Caco-2 (cell line): ENCODE measurements around the gene MYO1F. TPM values are rescaled to one million over a fixed set of nuclear protein-coding genes. Genes with fewer than 3 reads are reported as not detected.
A peak's percentile ranks its signal among the peaks of the same experiment; 100 is the strongest.
"Not testable (repeated sequence)": the region's sequence is repeated elsewhere in the genome, so short reads cannot be mapped to it uniquely, and the experiment has no call there.

Experiments used
- Bru-seq: library from RNA; stranded (reverse); fragments of 400-500 nt; gene quantifications from one replicate; lab custom pipeline; 2021; lab: Mats Ljungman, UMichigan
- BruChase-seq, 2 experiments: library from RNA; stranded (reverse); fragments of 400-500 nt; gene quantifications; one replicate each; lab custom pipeline; 2021; lab: Mats Ljungman, UMichigan
- BruUV-seq: library from RNA; stranded (reverse); fragments of 400-500 nt; replicated peaks from 2 replicates; lab custom pipeline; 2021; lab: Mats Ljungman, UMichigan
- CTCF ChIA-PET: fragments of 300-600 bp; sonication (Branson Sonifier 250); formaldehyde crosslinking; loops from one replicate; lab custom pipeline; 2022; ENCODE audit warnings: antibody characterized with exemption; lab: Charles Lee
- POLR2A ChIA-PET: fragments of 300-600 bp; sonication (Branson Sonifier 250); formaldehyde crosslinking; loops from one replicate; lab custom pipeline; 2022; ENCODE audit warnings: antibody characterized with exemption; lab: Charles Lee
- DNase-seq, 2 experiments: peaks; one replicate each; pipeline versions ENCODE4 v3.0.0 to v3.0.0-alpha.2; 2020 to 2022
- H3K27me3 ChIP-seq: replicated peaks from 2 replicates; pipeline ENCODE4 v1.6.0; 2011; ENCODE audit warnings: low read length; ENCODE audit not compliant: control insufficient read depth, insufficient read depth
- H3K36me3 ChIP-seq: 2 replicates; pipeline ENCODE4 v1.5.1; 2011; ENCODE audit warnings: low read length; ENCODE audit not compliant: control insufficient read depth, insufficient read depth
- H3K4me1 ChIP-seq: fragments of 250-450 bp; sonication (Bioruptor Pico); 2 replicates; pipeline ENCODE4 v1.5.1; 2020; ENCODE audit warnings: mild to moderate bottlenecking
- H3K4me3 ChIP-seq: 2 replicates; pipeline ENCODE4 v1.5.1; 2011; ENCODE audit warnings: low read depth, mild to moderate bottlenecking, control low read depth, low read length
- H3K9me3 ChIP-seq: fragments of 250-450 bp; sonication (Bioruptor Pico); 2 replicates; pipeline ENCODE4 v1.5.1; 2020; ENCODE audit warnings: mild to moderate bottlenecking, moderate library complexity
- H3K27ac Mint-ChIP-seq: one replicate; pipeline ENCODE4 v1.8.0; 2022; ENCODE audit warnings: mixed read lengths; ENCODE audit not compliant: unreplicated experiment
- H3K27me3 Mint-ChIP-seq: one replicate; pipeline ENCODE4 v1.8.0; 2022; ENCODE audit warnings: mixed read lengths; ENCODE audit not compliant: insufficient read depth, unreplicated experiment
- H3K36me3 Mint-ChIP-seq: one replicate; pipeline ENCODE4 v1.8.0; 2022; ENCODE audit warnings: mild to moderate bottlenecking, mixed read lengths; ENCODE audit not compliant: insufficient read depth, unreplicated experiment
- H3K4me1 Mint-ChIP-seq: one replicate; pipeline ENCODE4 v1.8.0; 2022; ENCODE audit warnings: low read depth, mixed read lengths; ENCODE audit not compliant: unreplicated experiment
- H3K4me3 Mint-ChIP-seq: one replicate; pipeline ENCODE4 v1.8.0; 2022; ENCODE audit warnings: mild to moderate bottlenecking, moderate library complexity, mixed read lengths; ENCODE audit not compliant: unreplicated experiment
- H3K9me3 Mint-ChIP-seq: one replicate; pipeline ENCODE4 v1.8.0; 2022; ENCODE audit warnings: mixed read lengths; ENCODE audit not compliant: unreplicated experiment
- CTCF ChIP-seq, 2 experiments: fragments of 200-600 bp in 1 of 2; IDR thresholded peaks; 1 replicate in 1 of 2; 2 replicates in 1 of 2; pipeline versions ENCODE4 v1.5.1 to v1.8.0; 2011 to 2022; ENCODE audit warnings: antibody characterized with exemption in 1 of 2, control low read depth in 1 of 2, inconsistent platforms in 1 of 2, low read depth in 1 of 2, low read length in 1 of 2, mild to moderate bottlenecking in 1 of 2, moderate library complexity in 1 of 2; ENCODE audit not compliant: insufficient read depth in 1 of 2, severe bottlenecking in 1 of 2, unreplicated experiment in 1 of 2
- intact Hi-C: fragments of 100-400 bp; cut with micrococcal nuclease; formaldehyde crosslinking; loops from one replicate; pipeline ENCODE4 v1.10.0; 2022; ENCODE audit not compliant: unreplicated experiment
- long read RNA-seq: library from polyadenylated mRNA; stranded (forward); transcript quantifications from one replicate; pipeline ENCODE4 v2.0.0, GENCODE V29; 2022
- total RNA-seq: library from RNA; stranded (reverse); gene quantifications from 2 replicates; pipeline ENCODE4 v1.2.3, GENCODE V29; 2022

MYO1F gene
- total RNA-seq (0.23 and 0.25 TPM in 2 replicates), Bru-seq, nascent RNA (percentile 5 among the genes with signal in this experiment), BruChase-seq, experiment 1, labeled RNA remaining after a 2-hour chase (percentile 4 among the genes with signal in this experiment), BruChase-seq, experiment 2, labeled RNA remaining after a 6-hour chase (percentile 10 among the genes with signal in this experiment)
- long read RNA-seq, partial matches to known transcripts = 0 of 8 reads
- long read RNA-seq, other reads (novel, unspliced or antisense) = 8 of 8 reads

- Mint-ChIP-seq H3K4me1 (peaks cover 6% of the 10 kb centered on the region), H3K4me3 (no peak within 1 kb of the TSS), H3K27ac (no peak within 1 kb of the TSS), H3K36me3 (no peaks in the 10 kb centered on the region), H3K27me3 (peaks cover 9% of the 10 kb centered on the region), H3K9me3 (peaks cover 10% of the 10 kb centered on the region)
- intact Hi-C loops = no loop called here
- H3K4me1 ChIP-seq = no peaks in the 10 kb centered on the region
- no peak for DNase-seq
- H3K4me3 ChIP-seq = no peak within 1 kb of the TSS
- no peak for TF ChIP-seq CTCF (IDR thresholded peaks at IDR 0.05; ENCODE audit: insufficient read depth in 1 of 2, low read depth in 1 of 2, low read length in 1 of 2, severe bottlenecking in 1 of 2, unreplicated experiment in 1 of 2)
- CTCF ChIA-PET = no interaction called here
- POLR2A ChIA-PET = no interaction called here
- no peaks in the 10 kb centered on the region for H3K9me3 ChIP-seq
- no TSS peak for BruUV-seq
- no peaks in the 10 kb centered on the region for H3K36me3 ChIP-seq
- no peaks in the 10 kb centered on the region for H3K27me3 ChIP-seq
Observed at GRCh38 chr19:8577247-8577646, at the start of gene MYO1F. Gene MYO1F (minus strand): TSS chr19:8577442. CDS start chr19:8577309, 133 bp downstream.

GRCh38 chr19:8626842-8627241 lies 49.6 kb upstream of the MYO1F start:
- intact Hi-C loops = no loop called here

GRCh38 chr19:8622886-8623285 lies 45.6 kb upstream of the MYO1F start:
- H3K36me3 Mint-ChIP-seq, BruUV-seq, H3K27ac Mint-ChIP-seq, H3K4me3 ChIP-seq, CTCF ChIA-PET, H3K27me3 ChIP-seq, POLR2A ChIA-PET, H3K4me3 Mint-ChIP-seq, H3K36me3 ChIP-seq, H3K4me1 Mint-ChIP-seq, DNase-seq, intact Hi-C loops, H3K9me3 Mint-ChIP-seq, H3K4me1 ChIP-seq, H3K27me3 Mint-ChIP-seq, H3K9me3 ChIP-seq: not testable (repeated sequence)

More at GRCh38 chr19:8626842-8627241, 49.6 kb upstream of the MYO1F start:
- no peak overlapping the region for H3K4me3 Mint-ChIP-seq
- H3K36me3 ChIP-seq = no peaks in the 10 kb centered on the region
- H3K27ac Mint-ChIP-seq = no peak overlapping the region
- peaks cover 6% of the 10 kb centered on the region; the same call in 1 of the 2 replicates for H3K9me3 ChIP-seq
- no peaks in the 10 kb centered on the region for H3K36me3 Mint-ChIP-seq
- BruUV-seq = no TSS peak
- H3K27me3 ChIP-seq = no peaks in the 10 kb centered on the region
- no peak for TF ChIP-seq CTCF (IDR thresholded peaks at IDR 0.05; ENCODE audit: insufficient read depth in 1 of 2, low read depth in 1 of 2, low read length in 1 of 2, severe bottlenecking in 1 of 2, unreplicated experiment in 1 of 2)
- no peaks in the 10 kb centered on the region for H3K4me1 ChIP-seq
- ChIA-PET CTCF (no interaction called here), POLR2A (no interaction called here)
- DNase-seq = no peak
- H3K9me3 Mint-ChIP-seq = no peaks in the 10 kb centered on the region
- no peak overlapping the region for H3K4me3 ChIP-seq
- H3K27me3 Mint-ChIP-seq = no peaks in the 10 kb centered on the region
- no peaks in the 10 kb centered on the region for H3K4me1 Mint-ChIP-seq
